HG03103 (cell line): ENCODE results near the gene IRAK3.

Experiments
- ATAC-seq: cut with Tn5 transposase; IDR thresholded peaks from one replicate; pipeline ENCODE4 v1.9.1; 2021; ENCODE audit warnings: low read depth; ENCODE audit not compliant: unreplicated experiment

Gene IRAK3

DNA sequence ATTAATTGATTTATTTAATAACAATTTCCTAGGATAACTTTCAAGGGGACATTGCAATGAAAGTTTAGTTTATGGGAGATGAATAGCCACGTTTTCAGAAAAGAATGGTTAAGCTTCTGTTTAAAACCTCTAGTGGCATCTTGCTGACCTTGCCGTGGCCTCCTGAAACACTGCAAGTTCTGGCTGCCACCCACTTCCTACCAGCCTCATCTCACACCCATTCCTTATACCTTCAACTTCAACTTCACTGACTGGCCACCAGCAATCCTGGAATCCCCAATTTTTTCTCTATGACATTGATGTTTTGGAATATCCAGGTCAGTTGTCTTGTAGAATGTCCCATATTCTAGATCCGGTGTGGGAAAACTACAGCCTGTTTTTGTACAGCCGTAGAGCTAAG is 108.1 kb downstream of the IRAK3 start:
- no peak for ATAC-seq

GRCh38 chr12:66297923-66298322 is 108.9 kb downstream of the IRAK3 start:
- no peak for ATAC-seq

DNA sequence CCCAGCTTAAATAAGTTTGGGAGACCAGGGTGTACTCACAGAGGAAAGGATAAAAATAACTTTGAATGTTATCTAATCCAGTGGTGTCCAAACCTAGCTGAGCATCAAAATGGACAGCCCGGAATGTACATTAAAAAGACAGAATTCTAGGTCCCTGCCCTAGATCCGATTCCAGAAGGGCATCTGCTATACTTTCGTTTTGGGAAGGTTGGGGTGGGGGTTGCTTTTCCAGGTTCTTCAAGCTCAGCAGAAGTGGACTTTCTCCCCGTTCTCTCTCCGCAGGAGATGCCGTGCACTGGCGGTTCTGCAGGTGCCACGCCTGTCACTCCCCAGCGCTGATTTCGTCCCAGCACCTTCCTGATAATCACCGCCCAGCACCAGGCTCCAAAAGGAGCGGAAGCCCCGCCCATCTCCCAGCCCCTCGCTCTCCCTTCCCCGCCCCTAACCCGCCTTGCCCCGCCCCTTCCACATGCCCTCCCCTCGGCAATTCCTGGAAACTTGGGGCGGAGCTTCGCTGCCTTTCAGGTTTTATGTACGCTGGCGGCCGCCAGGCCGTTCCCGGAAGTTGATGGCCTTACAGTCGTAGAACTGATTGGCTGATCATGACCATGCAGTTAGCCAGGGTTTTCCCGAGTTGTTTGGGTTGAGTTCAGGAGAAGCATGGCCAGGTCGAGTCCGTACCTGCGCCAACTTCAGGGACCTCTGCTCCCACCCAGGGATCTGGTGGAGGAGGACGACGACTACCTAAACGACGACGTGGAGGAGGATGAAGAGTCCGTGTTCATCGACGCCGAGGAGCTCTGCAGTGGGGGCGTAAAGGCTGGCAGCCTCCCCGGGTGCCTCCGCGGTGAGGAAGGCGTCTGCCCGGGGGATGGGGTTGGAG is 113.2 kb downstream of the IRAK3 start, which contains the start of gene HELB:
HELB (plus strand) TSS at position 550 of the 883 bp plus-strand sequence; CDS start at position 661, 111 bp downstream.
- ATAC-seq, result peak; percentile 88

GRCh38 chr12:66302827-66303169 is 113.8 kb downstream of the IRAK3 start:
- no peak for ATAC-seq

GRCh38 chr12:66303316-66303804 is 114.3 kb downstream of the IRAK3 start:
- peak; percentile 39 for ATAC-seq
